GM20431 (cell line): ENCODE data around the gene ARFRP1.
"Not testable (repeated sequence)": the region's sequence is repeated elsewhere in the genome, so short reads cannot be mapped to it uniquely, and the experiment has no call there.

Source experiments
- in situ Hi-C: fragments of 300-500 bp; cut with MseI, MboI; formaldehyde crosslinking; loops from one replicate; pipeline ENCODE4 v1.15.0; 2020; ENCODE audit warnings: low sequenced_read_pairs; ENCODE audit not compliant: unreplicated experiment

Gene ARFRP1

GRCh38 chr20:63733579-63734081, 25.9 kb upstream of the ARFRP1 start:
- in situ Hi-C loops = no loop called here

GRCh38 chr20:63733117-63733516, 25.3 kb upstream of the ARFRP1 start:
- in situ Hi-C loops = no loop called here

- in situ Hi-C loops = no loop called here
Observed at GRCh38 chr20:63732118-63733095, 24.6 kb upstream of the ARFRP1 start.

GRCh38 chr20:63731410-63731809, 23.6 kb upstream of the ARFRP1 start:
- in situ Hi-C loops = no loop called here

GRCh38 chr20:63730189-63730733, 22.5 kb upstream of the ARFRP1 start:
- in situ Hi-C loops = not testable (repeated sequence)

GRCh38 chr20:63722967-63723622, 15.3 kb upstream of the ARFRP1 start:
- in situ Hi-C loops = not testable (repeated sequence)

- in situ Hi-C loops = no loop called here
Observed at GRCh38 chr20:63718996-63719395, 11.2 kb upstream of the ARFRP1 start.

GRCh38 chr20:63714858-63715257, 7.1 kb upstream of the ARFRP1 start:
- in situ Hi-C loops = no loop called here

GRCh38 chr20:63712191-63712590, 4.4 kb upstream of the ARFRP1 start:
- in situ Hi-C loops = no loop called here

- in situ Hi-C loops = no loop called here
Observed at GRCh38 chr20:63711085-63711645, 3.4 kb upstream of the ARFRP1 start.

GRCh38 chr20:63709149-63709527, 1.4 kb upstream of the ARFRP1 start:
- in situ Hi-C loops = no loop called here

- in situ Hi-C loops = no loop called here
Observed at GRCh38 chr20:63708301-63709148, 749 bp upstream of the ARFRP1 start.

GRCh38 chr20:63706852-63707557, 771 bp downstream of the ARFRP1 start:
- in situ Hi-C loops = no loop called here

- in situ Hi-C loops = no loop called here
Observed at GRCh38 chr20:63706027-63706695, 1.6 kb downstream of the ARFRP1 start.

- in situ Hi-C loops = no loop called here
Observed at GRCh38 chr20:63705232-63706026, 2.3 kb downstream of the ARFRP1 start.

GRCh38 chr20:63704749-63705117, 3.0 kb downstream of the ARFRP1 start:
- in situ Hi-C loops = no loop called here

- in situ Hi-C loops = no loop called here
Observed at GRCh38 chr20:63703976-63704748, 3.6 kb downstream of the ARFRP1 start.
